HG03565 (cell line): ENCODE data around the gene PROS1.

Experiments used
- ATAC-seq: cut with Tn5 transposase; IDR thresholded peaks from one replicate; pipeline ENCODE4 v1.9.1; 2021; ENCODE audit warnings: mild to moderate bottlenecking, moderate library complexity; ENCODE audit not compliant: unreplicated experiment

Gene PROS1

DNA sequence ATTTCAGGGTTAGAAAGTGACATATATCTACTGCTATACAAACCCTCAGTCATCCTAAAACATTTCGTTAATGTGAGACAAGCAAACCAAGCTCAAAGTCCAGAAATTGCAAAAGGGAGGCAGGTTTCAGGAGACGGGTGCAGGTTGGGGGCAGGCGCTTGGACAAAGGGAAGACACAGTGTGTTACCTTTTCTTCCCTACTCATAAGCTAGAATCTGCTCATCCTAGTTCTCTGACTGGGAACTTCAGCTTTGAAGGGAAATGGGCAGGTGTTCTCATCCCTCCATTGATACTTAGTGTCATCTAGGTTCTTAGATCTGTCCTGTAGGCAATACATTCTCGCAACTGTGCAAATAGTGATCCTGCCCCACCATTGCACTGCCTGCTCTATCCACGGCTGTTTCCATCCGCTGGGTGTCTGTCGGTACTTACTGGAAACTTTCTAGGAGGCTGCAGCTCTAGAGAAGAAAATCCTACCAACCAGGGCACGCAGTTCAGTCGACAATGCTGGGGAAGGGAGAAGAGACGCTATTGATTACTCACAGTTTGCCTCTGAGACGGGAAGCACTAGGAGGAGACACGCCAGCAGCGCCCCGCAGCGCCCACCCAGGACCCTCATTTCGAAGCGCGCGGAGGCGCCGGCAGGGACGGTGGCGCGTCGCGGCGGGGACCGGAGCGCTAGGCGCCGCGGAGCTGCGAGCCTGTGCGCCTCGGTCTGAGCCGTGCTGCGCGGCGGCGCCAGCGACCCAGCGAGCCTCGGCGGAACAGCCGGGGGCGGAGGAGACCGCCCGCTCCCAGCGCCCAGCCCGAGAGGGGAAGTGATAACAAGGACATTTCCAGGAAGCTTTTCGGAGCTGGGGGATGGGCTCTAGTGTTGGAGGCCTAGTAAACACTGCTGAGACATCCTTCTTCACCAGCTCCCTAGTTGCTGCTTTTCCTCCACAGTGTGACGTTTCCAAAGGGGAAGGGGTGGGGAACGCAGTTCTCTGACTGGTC lies at the start of gene PROS1:
TSS of gene PROS1 (minus strand) at position 766 of the 996 bp plus-strand sequence. CDS start at position 619, 147 bp downstream.
- peak; percentile 82 for ATAC-seq

DNA sequence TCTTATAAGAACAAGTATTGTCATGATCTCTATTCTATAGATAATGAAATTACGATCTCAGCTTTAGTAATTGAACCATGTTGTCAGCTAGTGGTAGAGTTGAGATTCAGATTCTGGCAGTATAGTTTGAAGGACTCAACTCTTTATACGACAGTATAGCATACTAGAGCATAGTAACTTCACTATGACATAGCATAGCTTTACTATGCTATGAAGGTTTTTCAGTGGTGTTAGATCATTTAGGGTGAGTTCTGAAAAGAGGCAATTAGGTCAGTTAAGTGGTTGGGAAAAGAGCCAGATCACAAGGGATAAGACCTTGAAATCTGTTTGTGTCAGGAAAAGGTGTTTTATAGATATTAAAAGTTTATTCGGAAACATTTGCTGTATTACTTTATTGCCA lies 46.6 kb upstream of the PROS1 start:
- no peak for ATAC-seq

DNA sequence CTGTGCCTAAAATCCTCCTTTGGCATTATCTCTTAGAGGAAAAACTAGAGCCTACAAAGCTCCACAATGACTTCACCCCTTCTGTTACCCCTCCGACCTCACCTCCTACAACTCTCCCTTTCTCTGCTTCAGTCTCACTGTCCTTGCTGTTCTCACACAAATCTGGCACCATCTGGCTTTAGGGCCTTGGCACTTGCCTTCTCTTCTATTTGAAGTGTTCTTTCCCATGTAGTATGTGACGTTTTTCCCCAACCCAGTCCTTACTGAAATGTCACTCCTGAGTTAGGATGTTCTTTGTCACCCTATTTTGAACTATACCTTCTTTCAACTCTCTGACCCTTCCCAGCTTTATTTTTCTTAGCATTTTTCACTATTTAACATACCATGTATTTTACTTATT lies 46.0 kb upstream of the PROS1 start:
- no peak for ATAC-seq

DNA sequence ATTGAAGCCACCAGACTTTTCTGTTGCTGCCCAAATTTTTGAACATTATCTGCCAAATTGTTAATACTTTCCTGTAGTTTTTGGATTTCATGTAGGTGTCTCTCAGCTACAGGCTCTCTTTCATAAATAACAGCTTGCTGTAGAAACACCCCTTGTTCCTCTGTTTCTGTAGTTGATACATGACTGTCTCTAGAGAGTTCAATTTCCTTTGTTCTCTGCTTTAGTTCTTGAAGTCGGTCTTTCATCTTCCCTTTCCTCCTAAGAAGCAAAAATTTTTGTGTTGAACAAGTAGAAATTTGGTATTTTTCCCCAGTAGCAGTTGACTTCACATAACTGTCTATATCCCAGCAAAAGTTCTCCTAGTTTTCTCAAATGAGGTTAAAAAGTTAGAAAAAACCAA lies 41.3 kb upstream of the PROS1 start:
- no peak for ATAC-seq

DNA sequence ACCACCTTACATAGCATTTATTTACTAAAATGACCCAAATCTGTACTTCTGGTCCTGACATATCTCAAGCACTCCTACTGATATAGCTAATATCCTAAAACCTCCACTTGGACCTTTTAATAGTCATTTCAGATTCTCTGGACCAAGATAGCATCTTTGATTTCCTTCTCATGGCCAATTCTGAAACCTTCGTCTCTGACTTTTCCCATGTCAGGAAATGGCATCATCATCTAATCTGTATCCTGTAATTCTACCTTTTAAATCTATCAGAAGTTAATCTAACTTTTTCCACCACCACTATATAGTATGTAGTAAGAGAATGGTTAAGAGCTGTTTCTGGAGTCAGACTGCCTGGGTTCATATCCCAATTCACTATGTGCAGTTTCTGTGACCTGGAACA lies 38.5 kb upstream of the PROS1 start:
- ATAC-seq = no peak

DNA sequence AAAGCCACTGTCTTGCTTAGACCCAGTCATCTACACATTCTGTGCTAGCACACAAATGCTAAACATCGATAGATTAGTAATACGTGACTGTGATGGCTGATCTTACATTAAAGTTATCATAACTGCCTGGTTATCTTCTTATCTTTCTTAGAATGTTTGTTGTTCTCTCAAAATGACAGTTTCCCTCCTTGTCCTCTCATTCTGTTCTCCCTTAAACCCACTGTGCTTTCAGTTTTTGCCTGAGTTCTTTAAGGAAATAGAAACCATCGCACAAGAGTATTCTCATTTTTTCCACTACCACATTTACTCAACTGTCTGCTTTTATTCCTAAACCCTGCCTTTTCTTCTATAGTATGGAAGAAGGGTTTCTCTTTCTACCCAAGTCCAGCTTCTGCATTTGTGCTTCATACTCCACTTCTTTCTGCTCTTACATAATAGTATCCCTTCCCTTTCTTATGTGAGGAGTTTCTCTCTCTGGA lies 37.6 kb upstream of the PROS1 start:
- no peak for ATAC-seq

DNA sequence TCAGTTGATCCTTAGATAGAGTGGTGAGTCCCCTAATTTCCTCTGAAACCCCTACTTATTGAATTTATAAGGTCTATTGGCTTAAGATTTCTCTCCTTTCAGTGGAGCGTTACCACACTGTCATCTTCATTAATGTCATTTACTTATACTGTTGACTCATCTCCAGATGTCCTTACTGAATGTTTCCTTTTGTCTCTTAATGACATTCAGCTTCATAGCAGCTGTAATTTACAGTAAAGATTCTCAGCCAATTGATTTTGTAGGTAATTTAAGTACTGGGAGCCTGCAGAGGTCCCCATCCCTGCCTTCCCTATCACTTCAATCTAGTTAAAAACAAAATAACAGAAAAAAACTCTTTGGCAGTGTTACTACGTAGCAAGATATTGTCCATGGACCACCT lies 35.9 kb upstream of the PROS1 start:
- ATAC-seq = no peak

DNA sequence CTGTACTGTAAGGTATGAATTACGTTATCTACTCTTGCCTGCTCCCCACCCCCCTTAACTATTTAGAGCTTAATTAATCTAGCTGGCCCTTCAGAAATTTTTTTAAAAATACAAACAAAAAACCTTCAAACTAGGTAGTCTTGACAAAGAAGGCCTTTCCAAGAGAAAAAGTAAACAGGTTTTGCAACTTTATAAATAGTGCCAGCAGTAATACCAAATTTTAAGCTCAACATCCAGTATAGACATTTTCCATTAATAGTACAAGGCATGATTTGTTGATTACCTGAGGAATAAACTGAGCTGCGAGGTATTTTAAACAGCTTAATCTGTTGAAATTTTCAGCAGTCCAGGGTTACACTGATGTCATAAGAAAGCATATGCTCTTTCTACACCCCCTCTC lies 34.6 kb upstream of the PROS1 start:
- ATAC-seq = no peak

DNA sequence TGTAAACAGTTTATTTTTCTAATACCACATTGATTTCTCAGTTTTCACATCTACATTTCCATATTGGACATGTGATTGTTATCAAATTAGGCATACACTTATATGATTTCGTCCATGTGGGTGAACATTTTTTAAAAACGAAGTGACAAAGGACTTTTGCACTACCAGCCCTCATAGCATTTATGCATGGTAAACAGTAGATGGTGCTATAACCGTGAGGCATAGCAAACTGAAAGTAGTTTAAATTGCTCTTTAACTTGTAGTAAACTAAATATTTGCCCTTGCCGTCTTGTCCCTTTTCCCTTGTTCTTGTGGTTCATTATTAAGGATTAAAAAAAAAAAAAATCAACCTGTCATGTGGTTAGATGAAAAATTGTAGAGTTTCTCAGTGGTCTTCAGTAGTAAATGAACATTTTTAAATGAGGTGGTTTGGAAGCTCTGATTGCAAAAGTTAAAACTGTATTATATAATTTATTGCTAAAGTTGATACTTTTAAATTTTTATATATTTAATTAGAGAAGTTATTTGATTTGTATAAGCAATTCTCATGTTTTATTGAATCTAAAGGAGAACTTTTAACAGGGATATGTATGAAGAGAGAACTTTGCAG lies 30.7 kb upstream of the PROS1 start:
- ATAC-seq = peak; percentile 87

DNA sequence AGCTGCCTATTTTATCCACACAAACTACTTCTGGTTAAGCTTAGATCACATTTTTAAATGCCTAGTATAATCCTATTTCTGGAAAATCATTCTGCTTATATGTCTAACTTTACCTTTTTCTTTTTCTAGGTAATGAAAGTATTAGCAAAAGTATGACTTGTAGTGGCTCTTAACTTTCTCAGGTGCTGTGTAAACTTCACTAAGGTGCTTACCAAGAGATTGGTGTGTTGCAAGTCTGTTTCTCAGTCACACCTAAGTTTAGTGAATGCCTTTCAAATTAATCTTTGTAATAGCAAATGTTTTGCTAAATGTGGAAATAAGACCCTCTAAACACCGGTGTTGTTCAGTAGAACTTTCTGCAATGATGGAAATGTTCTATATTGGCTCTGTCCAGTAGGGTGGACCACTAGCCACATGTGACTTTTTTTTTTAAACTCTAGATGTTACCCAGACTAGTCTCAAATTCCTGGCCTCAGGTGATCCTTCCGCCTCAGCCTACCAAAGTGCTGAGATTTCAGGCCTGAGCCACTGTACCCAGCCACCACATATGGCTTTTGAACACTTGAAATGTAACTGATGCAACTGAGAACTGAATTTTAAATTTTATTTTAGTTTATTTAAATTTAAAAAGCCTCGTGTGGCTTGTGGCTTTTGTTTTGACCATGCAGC lies 28.3 kb upstream of the PROS1 start:
- no peak for ATAC-seq

DNA sequence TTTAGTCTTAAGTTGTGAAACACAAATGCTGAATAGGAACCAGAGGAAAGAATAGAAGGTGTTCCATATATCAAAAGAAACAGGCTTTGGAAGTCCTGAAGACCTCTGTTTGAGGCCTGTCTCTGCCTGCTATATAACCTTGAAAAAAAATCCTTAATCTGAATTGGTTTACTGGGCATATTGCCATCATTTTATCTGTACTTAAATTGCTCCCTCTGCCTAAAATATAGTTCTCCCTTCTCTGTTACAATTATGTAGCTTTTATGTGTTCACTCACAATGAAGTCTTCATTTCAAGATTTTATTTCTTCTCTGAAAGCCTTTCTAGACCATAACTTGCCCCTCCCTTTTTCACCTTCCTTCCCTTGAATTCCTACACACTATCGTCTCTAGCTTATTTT lies 27.5 kb upstream of the PROS1 start:
- ATAC-seq = no peak

DNA sequence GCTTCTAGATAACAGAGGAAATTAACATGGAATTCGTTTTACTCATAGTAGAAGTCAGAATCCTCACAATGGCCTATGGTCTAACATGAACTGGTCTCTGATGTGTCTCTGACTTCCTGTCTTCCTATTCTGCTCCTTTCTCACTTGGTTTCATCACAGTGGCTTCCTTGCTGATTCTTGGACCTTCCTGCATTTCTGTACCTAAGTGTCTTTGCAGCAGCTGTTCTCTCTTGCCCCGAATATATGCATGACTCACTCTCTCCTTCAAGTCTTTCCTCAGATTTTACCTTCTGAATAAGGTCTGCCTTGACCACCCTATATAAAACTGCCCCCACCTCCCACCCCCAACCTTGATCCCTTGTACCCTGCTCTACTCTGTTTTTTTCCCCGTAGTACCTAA lies 20.4 kb upstream of the PROS1 start:
- ATAC-seq = no peak

DNA sequence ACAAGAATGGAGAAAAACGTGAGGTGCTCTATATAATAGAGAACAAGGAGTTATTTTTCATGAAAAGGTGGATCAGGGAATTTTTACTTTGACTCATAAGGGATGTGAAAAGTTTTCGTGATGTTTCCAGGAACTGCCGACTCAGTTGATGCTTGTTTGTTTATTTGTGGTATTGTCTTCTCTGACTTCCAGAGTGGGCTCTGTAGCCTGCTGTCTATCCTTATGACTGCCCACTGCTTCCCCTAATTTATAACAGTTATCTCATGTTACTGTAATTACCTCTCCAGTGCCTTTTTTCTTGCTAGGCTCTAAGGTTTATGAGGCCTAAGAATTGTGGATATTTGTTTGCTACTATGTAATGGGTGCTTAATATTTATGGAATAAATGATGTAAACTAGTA lies 18.5 kb upstream of the PROS1 start:
- no peak for ATAC-seq

DNA sequence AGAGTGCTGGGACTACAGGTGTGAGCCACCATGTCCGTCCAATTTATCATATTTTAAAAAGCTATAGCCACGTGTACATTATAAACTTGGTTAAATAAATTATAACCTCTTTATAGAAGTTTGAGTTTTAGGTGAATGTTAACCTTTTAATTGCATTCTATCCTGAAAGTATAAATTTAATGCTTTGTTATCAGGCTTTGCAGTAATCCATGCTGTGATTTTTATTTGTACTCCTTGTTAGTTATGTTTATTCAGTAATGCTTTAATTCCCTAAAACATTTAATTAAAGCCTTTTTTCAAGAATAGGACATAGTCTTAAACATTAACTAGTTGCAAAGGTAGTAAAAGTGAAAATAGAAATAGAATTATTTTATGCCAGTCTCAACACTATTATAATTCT lies 17.9 kb upstream of the PROS1 start:
- no peak for ATAC-seq

DNA sequence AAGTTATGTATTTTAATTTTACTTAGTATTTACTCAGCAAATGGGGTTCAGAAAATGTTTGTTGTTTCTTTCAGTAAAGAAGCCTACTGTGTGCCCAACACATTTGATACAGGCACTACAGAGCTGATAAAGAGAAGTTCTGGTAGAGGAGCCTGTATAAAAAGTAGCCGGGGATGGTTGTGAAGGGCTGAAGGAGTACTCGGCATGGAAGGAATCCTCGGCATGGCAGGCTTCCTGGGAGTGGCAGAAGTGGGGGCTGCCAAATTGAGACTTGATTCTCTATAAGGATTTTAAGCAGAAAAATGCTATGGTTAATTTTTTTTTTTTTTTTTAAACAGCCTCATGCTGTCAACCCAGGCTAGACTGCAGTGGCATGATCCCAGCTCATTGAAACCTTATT lies 15.5 kb upstream of the PROS1 start:
- no peak for ATAC-seq

DNA sequence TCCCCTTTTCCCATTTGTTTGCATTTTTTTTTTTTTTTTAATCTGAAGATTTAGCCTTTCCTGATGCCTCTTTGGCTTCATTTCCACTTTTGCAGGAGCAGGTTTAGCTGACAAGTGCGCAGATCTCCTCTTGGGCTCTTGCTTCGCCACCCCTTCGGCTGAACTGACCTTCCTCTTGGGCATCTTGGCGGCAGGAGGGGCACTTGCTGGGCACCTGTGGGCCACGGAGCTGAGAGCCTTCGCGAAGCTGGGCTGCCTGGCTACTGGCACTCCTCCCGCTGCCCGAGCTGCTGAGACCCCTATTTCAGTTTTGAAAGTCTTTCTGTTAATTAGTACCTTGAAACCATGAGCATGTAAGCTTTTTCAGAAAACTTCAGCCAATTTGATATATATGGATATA lies 15.1 kb upstream of the PROS1 start:
- no peak for ATAC-seq

DNA sequence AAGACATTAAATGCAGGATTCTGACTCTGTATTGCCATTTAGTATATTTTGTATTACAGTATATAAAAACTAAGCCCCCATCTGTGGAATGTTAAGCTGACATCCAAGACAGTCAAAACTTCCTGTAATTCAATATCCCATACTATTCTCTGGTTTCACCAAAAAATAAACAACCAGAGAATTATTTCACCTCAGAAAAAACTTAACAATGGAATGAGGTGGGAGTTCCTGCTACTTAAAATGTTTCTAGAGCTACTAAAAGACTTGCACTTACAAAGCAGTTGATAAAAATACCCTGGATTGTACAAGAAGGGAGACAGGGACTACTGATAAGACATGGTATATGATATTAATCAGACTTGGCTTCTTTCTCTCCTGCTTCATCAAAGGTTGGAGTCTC lies 14.6 kb upstream of the PROS1 start:
- no peak for ATAC-seq

DNA sequence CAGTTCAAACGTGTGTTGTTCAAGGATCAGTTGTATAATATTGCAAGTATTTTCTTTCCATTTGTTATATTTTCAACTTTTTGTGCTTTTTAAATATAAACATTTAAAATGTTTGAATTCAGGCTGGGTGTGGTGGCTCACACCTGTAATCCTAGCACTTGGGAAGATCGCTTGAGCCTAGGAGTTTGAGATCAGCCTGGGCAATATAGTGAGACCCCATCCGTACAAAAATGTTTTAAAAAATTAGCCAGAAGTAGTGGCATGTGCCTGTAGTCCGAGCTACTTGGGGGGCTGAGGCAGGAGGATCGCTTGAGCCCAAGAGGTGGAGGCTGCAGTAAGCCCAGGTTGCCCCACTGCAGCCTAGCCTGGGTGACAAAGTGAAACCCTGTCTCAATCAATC lies 10.9 kb upstream of the PROS1 start:
- no peak for ATAC-seq

DNA sequence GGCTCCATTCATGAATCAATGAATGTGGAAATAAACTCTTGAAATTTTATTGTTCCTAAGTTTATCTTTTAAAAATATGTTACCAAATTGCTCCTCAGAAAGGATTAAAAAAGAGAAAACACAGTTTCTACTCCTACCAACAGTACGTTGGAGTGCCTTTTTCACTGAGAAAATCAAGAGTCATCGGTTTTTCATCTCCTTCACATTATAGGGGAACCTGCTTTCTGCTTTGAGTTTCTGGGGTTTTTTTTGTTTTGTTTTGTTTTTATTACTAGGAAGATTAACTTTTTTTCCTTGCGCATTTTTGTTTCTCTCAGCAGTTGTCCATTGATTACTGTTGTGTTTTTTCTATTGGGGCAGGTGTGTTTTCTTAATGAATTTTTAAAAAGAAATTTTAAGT lies 9.7 kb upstream of the PROS1 start:
- no peak for ATAC-seq

DNA sequence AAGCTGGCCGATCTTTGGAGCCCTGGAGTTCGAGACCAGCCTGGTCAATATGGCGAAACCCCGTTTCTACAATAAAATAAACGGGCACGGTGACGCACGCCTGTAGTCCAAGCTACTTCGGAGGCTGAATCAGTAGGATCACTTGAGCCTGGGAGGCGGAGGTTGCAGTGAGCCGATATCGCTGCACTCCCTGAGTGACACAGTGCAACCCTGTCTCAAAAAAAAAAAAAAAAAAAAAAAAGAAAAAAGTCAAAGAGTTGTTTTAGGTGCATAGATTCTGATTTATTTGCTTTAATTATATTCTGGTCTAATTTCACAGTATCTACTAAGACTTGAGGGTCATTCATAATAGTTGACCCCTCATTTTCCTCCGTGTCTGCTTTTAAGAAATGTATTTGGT lies 8.0 kb upstream of the PROS1 start:
- no peak for ATAC-seq

DNA sequence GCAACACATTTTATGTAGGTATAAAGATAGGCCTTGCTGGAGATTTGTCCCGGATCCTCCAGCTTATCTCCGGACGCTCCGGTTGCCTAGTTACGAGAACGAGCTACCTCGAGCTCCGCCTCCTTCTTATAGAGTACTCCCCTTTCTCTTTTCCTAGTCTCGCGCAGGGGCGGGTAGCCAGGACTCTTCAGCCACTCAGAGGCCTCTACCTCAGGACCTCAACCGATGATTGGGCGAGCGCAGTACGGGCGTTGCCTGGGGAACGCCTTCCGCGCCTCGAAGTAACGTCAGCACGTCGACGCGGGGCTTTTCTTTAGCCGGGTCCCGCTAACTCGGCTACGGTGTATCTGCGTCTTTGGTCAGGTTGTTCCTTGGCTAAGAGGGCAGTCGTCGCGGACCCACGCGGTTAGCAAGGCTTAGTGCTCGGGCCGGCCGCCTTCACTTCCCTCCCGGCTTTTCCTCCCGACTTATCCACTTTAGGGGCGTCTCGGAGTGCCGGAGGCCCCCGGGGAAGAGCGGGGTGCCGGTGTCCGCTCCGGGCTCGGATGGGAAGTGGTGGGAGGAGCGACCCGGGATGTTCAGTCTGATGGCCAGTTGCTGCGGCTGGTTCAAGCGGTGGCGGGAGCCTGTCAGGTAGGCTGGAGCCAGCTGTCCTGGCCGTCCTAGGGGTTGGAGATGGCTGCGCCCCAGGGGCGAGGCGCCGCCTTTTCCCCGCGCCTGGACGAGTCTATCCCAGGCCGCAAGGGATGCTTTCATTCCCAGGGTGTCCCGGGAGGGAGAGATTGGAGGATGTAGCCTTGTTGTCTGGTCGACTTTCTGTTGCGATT lies 6.4 kb upstream of the PROS1 start, which contains the start of gene ARL13B:
TSS of gene ARL13B (plus strand) at position 306 of the 827 bp plus-strand sequence. CDS start at position 575, 269 bp downstream.
- ATAC-seq = peak; percentile 100
